GM10266 (cell line): ENCODE results near the gene KCNC2.

ENCODE experiments used
- DNase-seq: peaks from one replicate; pipeline ENCODE4 v3.0.0; 2012; ENCODE audit errors: extremely low spot score
- CTCF ChIP-seq: IDR thresholded peaks from 2 replicates; pipeline ENCODE4 v1.5.1; 2012; ENCODE audit warnings: mild to moderate bottlenecking, low read depth; ENCODE audit not compliant: control insufficient read depth, insufficient read depth; ENCODE audit errors: missing control alignments

KCNC2 gene

GRCh38 chr12:75101781-75102180 is 107.9 kb downstream of the KCNC2 start:
- no peak for DNase-seq
- TF ChIP-seq CTCF = no peak

GRCh38 chr12:75099210-75099609 is 110.4 kb downstream of the KCNC2 start:
- no peak for DNase-seq
- no peak for TF ChIP-seq CTCF

- no peak for DNase-seq
- TF ChIP-seq CTCF = no peak
Measured at GRCh38 chr12:75097003-75097402, 112.6 kb downstream of the KCNC2 start.

- no peak for TF ChIP-seq CTCF
- DNase-seq = no peak
Measured at GRCh38 chr12:75087654-75088053, 122.0 kb downstream of the KCNC2 start.

GRCh38 chr12:75086091-75087038 is 123.3 kb downstream of the KCNC2 start:
- no peak for TF ChIP-seq CTCF
- DNase-seq = no peak

GRCh38 chr12:75081305-75081704 is 128.3 kb downstream of the KCNC2 start:
- DNase-seq = no peak
- no peak for TF ChIP-seq CTCF

- no peak for TF ChIP-seq CTCF
Measured at GRCh38 chr12:75080582-75080981, 129.1 kb downstream of the KCNC2 start.

More at GRCh38 chr12:75080582-75080981, 129.1 kb downstream of the KCNC2 start:
- DNase-seq = no peak
